H1 (cell line): ENCODE results near the gene EXOC1. TPM values are rescaled to one million over a fixed set of nuclear protein-coding genes. Genes with fewer than 3 reads are reported as not detected.

Experiments
- CTCF ChIA-PET: fragments of 300-600 bp; sonication (Branson Sonifier 250); formaldehyde crosslinking; loops from one replicate; lab custom pipeline; 2021; ENCODE audit not compliant: partially characterized antibody; lab: Charles Lee
- POLR2A ChIA-PET: fragments of 300-600 bp; sonication (Branson Sonifier 250); formaldehyde crosslinking; loops from one replicate; lab custom pipeline; 2021; ENCODE audit warnings: inconsistent platforms; ENCODE audit not compliant: partially characterized antibody; lab: Charles Lee
- DNase-seq, 2 experiments: peaks; one replicate each; pipeline versions ENCODE4 v3.0.0 to v3.0.0-alpha.2; 2010 to 2022; ENCODE audit warnings: low spot score in 2 of 2, low read depth in 1 of 2, mixed read lengths in 1 of 2
- FAIRE-seq: peaks from 2 replicates; lab custom pipeline; 2011; peaks lifted over from hg19 to GRCh38; lab: Jason Lieb, UNC
- H2AFZ ChIP-seq: 2 replicates; pipeline ENCODE4 v1.8.1; 2012; ENCODE audit warnings: low read length, inconsistent platforms
- H2AK5ac ChIP-seq: 2 replicates; pipeline ENCODE4 v1.6.1; 2013; ENCODE audit warnings: low read depth, low read length
- H2BK120ac ChIP-seq: replicated peaks from 2 replicates; pipeline ENCODE3; 2013; ENCODE audit warnings: low read depth, low read length, inconsistent platforms
- H2BK12ac ChIP-seq: 2 replicates; pipeline ENCODE4 v1.6.1; 2013; ENCODE audit warnings: low read depth, low read length
- H2BK15ac ChIP-seq: 2 replicates; pipeline ENCODE4 v1.6.1; 2013; ENCODE audit warnings: low read length
- H2BK20ac ChIP-seq: 2 replicates; pipeline ENCODE4 v1.6.1; 2013; ENCODE audit warnings: low read length
- H2BK5ac ChIP-seq: 2 replicates; pipeline ENCODE4 v1.6.1; 2013; ENCODE audit warnings: low read depth, low read length
- H3K14ac ChIP-seq: 2 replicates; pipeline ENCODE4 v1.6.1; 2013; ENCODE audit warnings: inconsistent platforms; ENCODE audit not compliant: insufficient read length
- H3K18ac ChIP-seq: 2 replicates; pipeline ENCODE4 v1.6.1; 2013; ENCODE audit warnings: low read length; ENCODE audit errors: extremely low read depth
- H3K23ac ChIP-seq: 2 replicates; pipeline ENCODE4 v1.6.1; 2013; ENCODE audit warnings: inconsistent platforms; ENCODE audit not compliant: insufficient read length
- H3K23me2 ChIP-seq: 2 replicates; pipeline ENCODE4 v1.6.1; 2013; ENCODE audit warnings: low read depth, low read length
- H3K27ac ChIP-seq: 2 replicates; pipeline ENCODE4 v1.6.1; 2011; ENCODE audit warnings: low read depth, low read length, inconsistent platforms
- H3K27me3 ChIP-seq, 4 experiments: replicated peaks in 1 of 4; 1 replicate in 1 of 4; 2 replicates in 3 of 4; pipeline versions ENCODE4 v1.6.1 to v1.8.1; 2011 to 2013; ENCODE audit warnings: low read length in 3 of 4, mild to moderate bottlenecking in 3 of 4, inconsistent platforms in 2 of 4, mixed read lengths in 2 of 4, moderate library complexity in 1 of 4; ENCODE audit not compliant: control insufficient read depth in 3 of 4, insufficient read depth in 3 of 4; ENCODE audit errors: extremely low read depth in 1 of 4
- H3K36me3 ChIP-seq, 4 experiments: 2 replicates each; pipeline versions ENCODE4 v1.6.1 to v1.8.1; 2011 to 2013; ENCODE audit warnings: mild to moderate bottlenecking in 4 of 4, low read length in 3 of 4, moderate library complexity in 2 of 4, control low read depth in 1 of 4, inconsistent platforms in 1 of 4; ENCODE audit not compliant: insufficient read depth in 4 of 4, control insufficient read depth in 2 of 4
- H3K4ac ChIP-seq: replicated peaks from 2 replicates; pipeline ENCODE3; 2013; ENCODE audit warnings: low read length, low read depth, mixed read lengths, inconsistent platforms; ENCODE audit not compliant: insufficient read length
- H3K4me1 ChIP-seq, 4 experiments: replicated peaks in 1 of 4; 1 replicate in 1 of 4; 2 replicates in 3 of 4; pipeline versions ENCODE4 v1.6.1 to v1.8.1; 2011 to 2013; ENCODE audit warnings: low read length in 3 of 4, inconsistent platforms in 2 of 4, mixed read lengths in 1 of 4; ENCODE audit not compliant: insufficient read depth in 4 of 4, control insufficient read depth in 3 of 4
- H3K4me2 ChIP-seq, 2 experiments: 2 replicates each; pipeline versions ENCODE4 v1.6.1 to v1.8.1; 2011 to 2013; ENCODE audit warnings: low read depth in 2 of 2, low read length in 2 of 2, control low read depth in 1 of 2, inconsistent platforms in 1 of 2, mild to moderate bottlenecking in 1 of 2; ENCODE audit not compliant: insufficient read depth in 1 of 2
- H3K4me3 ChIP-seq, 4 experiments: fragments of 200-600, 300-600 bp in 1 of 4; sonication (generic), shearing (Covaris generic), sonication (Bioruptor Twin) in 1 of 4; 2 replicates each; pipeline versions ENCODE4 v1.5.1 to v1.8.1; 2011 to 2016; ENCODE audit warnings: low read length in 4 of 4, low read depth in 3 of 4, control low read depth in 2 of 4, inconsistent platforms in 2 of 4, mild to moderate bottlenecking in 2 of 4, mixed read lengths in 1 of 4, moderate library complexity in 1 of 4; ENCODE audit not compliant: insufficient read depth in 2 of 4; ENCODE audit errors: extremely low read depth in 1 of 4
- H3K56ac ChIP-seq: replicated peaks from 2 replicates; pipeline ENCODE3; 2013; ENCODE audit warnings: low read depth, mild to moderate bottlenecking, mixed read lengths, low read length, inconsistent platforms; ENCODE audit not compliant: insufficient read length
- H3K79me1 ChIP-seq: 2 replicates; pipeline ENCODE4 v1.6.1; 2013; ENCODE audit warnings: low read depth, low read length, control low read depth
- H3K79me2 ChIP-seq, 2 experiments: 2 replicates each; pipeline versions ENCODE4 v1.6.1 to v1.8.1; 2012 to 2013; ENCODE audit warnings: low read length in 2 of 2, mild to moderate bottlenecking in 2 of 2, inconsistent platforms in 1 of 2; ENCODE audit not compliant: insufficient read depth in 2 of 2, control insufficient read depth in 1 of 2
- H3K9ac ChIP-seq, 4 experiments: replicated peaks in 1 of 4; 1 replicate in 1 of 4; 2 replicates in 3 of 4; pipeline versions ENCODE4 v1.6.1 to v1.8.1; 2011 to 2013; ENCODE audit warnings: low read depth in 3 of 4, low read length in 3 of 4, control low read depth in 2 of 4, mild to moderate bottlenecking in 2 of 4, moderate library complexity in 2 of 4, inconsistent platforms in 1 of 4; ENCODE audit errors: extremely low read depth in 1 of 4
- H3K9me3 ChIP-seq, 2 experiments: 2 replicates each; pipeline versions ENCODE4 v1.6.1 to v1.8.1; 2012 to 2013; ENCODE audit warnings: mild to moderate bottlenecking in 2 of 2, moderate library complexity in 2 of 2, control low read depth in 1 of 2, inconsistent platforms in 1 of 2, low read depth in 1 of 2, low read length in 1 of 2, mixed read lengths in 1 of 2; ENCODE audit not compliant: insufficient read depth in 2 of 2
- H4K20me1 ChIP-seq, 2 experiments: replicated peaks in 1 of 2; 2 replicates each; pipeline versions ENCODE3 to v1.8.1; 2011 to 2013; ENCODE audit warnings: inconsistent platforms in 2 of 2, low read length in 2 of 2, mild to moderate bottlenecking in 1 of 2; ENCODE audit not compliant: insufficient read depth in 2 of 2, control insufficient read depth in 1 of 2
- H4K5ac ChIP-seq: 2 replicates; pipeline ENCODE4 v1.6.1; 2013; ENCODE audit warnings: low read length, low read depth, mixed read lengths, inconsistent platforms; ENCODE audit not compliant: insufficient read length
- H4K8ac ChIP-seq: 2 replicates; pipeline ENCODE4 v1.8.0; 2013; ENCODE audit warnings: mild to moderate bottlenecking, moderate library complexity, low read length, inconsistent platforms; ENCODE audit not compliant: insufficient read depth; ENCODE audit errors: extremely low read depth
- H4K91ac ChIP-seq: replicated peaks from 2 replicates; pipeline ENCODE3; 2013; ENCODE audit warnings: low read length, mixed read lengths, inconsistent platforms; ENCODE audit not compliant: insufficient read length
- CHD1 ChIP-seq: IDR thresholded peaks from 2 replicates; pipeline ENCODE4 v1.6.1; 2012; ENCODE audit warnings: low read depth, low read length, improper control_type of control experiment
- NANOG ChIP-seq: IDR thresholded peaks from 2 replicates; pipeline ENCODE4 v1.6.1; 2011; ENCODE audit warnings: low read length, low read depth, mild to moderate bottlenecking, inconsistent platforms; ENCODE audit not compliant: insufficient read depth, poor library complexity, severe bottlenecking
- WGBS, 2 experiments: shearing (Covaris generic) in 1 of 2; methylation state at CpG; one replicate each; pipeline versions ENCODE4 v1.1.6 to v1.1.7; 2013 to 2015; ENCODE audit warnings: low lambda C conversion rate in 2 of 2, mixed read lengths in 2 of 2, inconsistent platforms in 1 of 2, low coverage in 1 of 2, missing lambda C conversion rate in 1 of 2; ENCODE audit not compliant: insufficient replicate concordance in 2 of 2, insufficient coverage in 1 of 2, insufficient read length in 1 of 2; ENCODE audit errors: extremely low coverage in 1 of 2, missing lambda C conversion rate in 1 of 2; 5-methylcytosine and 5-hydroxymethylcytosine counted together
- polyA plus RNA-seq, 7 experiments: library from polyadenylated mRNA; depleted of rRNA in 3 of 7; stranded (reverse) in 5 of 7; unstranded in 2 of 7; fragments of >200 nt in 5 of 7; fragments of 200-250 nt in 2 of 7; gene quantifications; 1 replicate in 5 of 7; 2 replicates in 1 of 7; 4 replicates in 1 of 7; pipeline versions ENCODE4 v1.2.1 to v1.2.3, GENCODE V29; 2011 to 2013; ENCODE audit warnings: missing spikeins in 2 of 7, mixed read lengths in 2 of 7
- total RNA-seq: library from RNA; stranded (reverse); fragmentation: NEBNext Ultra II Directional; extraction: Animal tissue kit (Norgen Biotek cat#: 25700); gene quantifications from 2 replicates; pipeline ENCODE4 v1.2.1, GENCODE V29; 2021

Gene EXOC1
- total and polyA plus RNA-seq, 2 of the 8 experiments (the other 6 are each of a cell fraction or from before 2014, with no cell fraction given) = 5.9 to 19.6 TPM

- H3K36me3 ChIP-seq = no peaks in the 10 kb centered on the region
- H4K5ac ChIP-seq = no peak overlapping the region
- H3K4me2 ChIP-seq = no peak overlapping the region
- DNase-seq = no peak
- H3K79me1 ChIP-seq = no peaks in the 10 kb centered on the region
- H3K23ac ChIP-seq = peak overlapping the region; percentile 3
- no peak overlapping the region for H2BK120ac ChIP-seq
- no peak overlapping the region for H4K91ac ChIP-seq
- H3K27ac ChIP-seq = no peak overlapping the region
- no peak overlapping the region for H2AK5ac ChIP-seq
- no peak overlapping the region for H2BK20ac ChIP-seq
- H4K20me1 ChIP-seq = no peaks in the 10 kb centered on the region
- H3K4ac ChIP-seq = no peak overlapping the region
- no peak overlapping the region for H3K14ac ChIP-seq
- 0 out of 2 replicates have a peak overlapping the region, but pooled peaks have one; percentile 43 for H2AFZ ChIP-seq
- H3K9me3 ChIP-seq = no peaks in the 10 kb centered on the region
- H3K56ac ChIP-seq = no peak overlapping the region
- 0 out of 2 replicates have a peak, but pooled peaks cover 4% of the 10 kb centered on the region for H3K23me2 ChIP-seq
- H3K9ac ChIP-seq = no peak overlapping the region
- no peak overlapping the region for H3K4me3 ChIP-seq
- H2BK12ac ChIP-seq = no peak overlapping the region
- WGBS, 2 experiments = 87% methylated on average over 3 of the region's 3 CpGs; no CpG with 5 or more reads in 1 of the 2 experiments
- peaks cover 0 to 3% (median 1%) of the 10 kb centered on the region in 4 experiments; a peak in 2 of 7 replicates for H3K4me1 ChIP-seq
- no peaks in the 10 kb centered on the region for H3K79me2 ChIP-seq
- ChIA-PET CTCF (interaction anchor here (1.4 kb wide), 1 partner anchor 27 kb away, joined by 6 read pairs; no protein-coding TSS in a partner anchor), POLR2A (no interaction called here)
- no peaks in the 10 kb centered on the region; a peak in 2 of 7 replicates for H3K27me3 ChIP-seq
- H2BK15ac ChIP-seq = no peak overlapping the region
- no peak overlapping the region for H3K18ac ChIP-seq
- FAIRE-seq = no peak
- H4K8ac ChIP-seq = no peak overlapping the region
- no peak overlapping the region for H2BK5ac ChIP-seq
- TF ChIP-seq CHD1 (no peak), NANOG (no peak)
Observed at GRCh38 chr4:55822329-55822728, 31.1 kb upstream of the EXOC1 start.
